ENCODE results near the gene KDM1A.

Gene KDM1A

DNA sequence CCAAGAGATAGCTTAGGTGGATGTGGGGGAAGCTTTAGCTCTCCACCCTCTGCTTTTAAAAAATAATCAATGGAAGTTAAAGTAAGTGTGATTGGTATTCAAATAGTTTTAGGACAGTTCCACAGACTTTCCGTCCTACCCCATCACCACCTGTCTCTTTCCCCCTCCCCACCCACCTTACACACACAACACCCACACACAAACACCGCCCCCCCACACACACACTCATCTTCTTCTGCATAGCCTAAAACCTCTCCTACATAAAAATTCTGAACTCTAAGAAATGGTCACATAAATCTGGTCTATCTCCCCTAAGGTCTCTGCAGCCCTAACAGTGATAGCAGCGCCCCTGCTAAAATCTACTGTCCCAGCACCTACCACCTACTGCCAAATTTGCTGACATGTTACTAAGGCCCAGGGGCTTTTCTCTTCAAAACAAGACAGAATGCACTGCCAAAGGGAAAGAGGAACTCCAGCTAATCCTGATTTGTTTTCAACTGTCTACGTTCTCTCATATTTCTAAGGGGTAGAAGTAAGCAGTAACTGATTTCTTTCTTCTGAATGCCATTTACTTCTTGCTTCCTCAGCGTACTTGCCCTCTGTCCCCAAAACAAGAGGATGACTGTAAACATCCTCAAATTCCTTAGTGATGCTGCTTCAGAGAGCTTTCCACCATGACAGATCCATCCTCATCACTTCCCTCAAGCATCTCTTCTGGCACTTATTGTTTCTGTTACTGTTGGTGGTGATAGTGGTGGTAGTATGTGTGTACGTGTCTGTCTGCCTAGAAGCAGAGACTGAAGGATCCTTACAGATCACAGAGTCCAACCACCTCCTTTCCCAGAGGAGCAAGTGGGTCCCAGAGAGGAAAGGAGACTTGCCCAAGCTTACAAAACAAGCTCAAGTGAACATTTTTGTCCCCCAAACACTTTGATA lies 92.6 kb downstream of the KDM1A start:
- DNase-seq: no peak

DNA sequence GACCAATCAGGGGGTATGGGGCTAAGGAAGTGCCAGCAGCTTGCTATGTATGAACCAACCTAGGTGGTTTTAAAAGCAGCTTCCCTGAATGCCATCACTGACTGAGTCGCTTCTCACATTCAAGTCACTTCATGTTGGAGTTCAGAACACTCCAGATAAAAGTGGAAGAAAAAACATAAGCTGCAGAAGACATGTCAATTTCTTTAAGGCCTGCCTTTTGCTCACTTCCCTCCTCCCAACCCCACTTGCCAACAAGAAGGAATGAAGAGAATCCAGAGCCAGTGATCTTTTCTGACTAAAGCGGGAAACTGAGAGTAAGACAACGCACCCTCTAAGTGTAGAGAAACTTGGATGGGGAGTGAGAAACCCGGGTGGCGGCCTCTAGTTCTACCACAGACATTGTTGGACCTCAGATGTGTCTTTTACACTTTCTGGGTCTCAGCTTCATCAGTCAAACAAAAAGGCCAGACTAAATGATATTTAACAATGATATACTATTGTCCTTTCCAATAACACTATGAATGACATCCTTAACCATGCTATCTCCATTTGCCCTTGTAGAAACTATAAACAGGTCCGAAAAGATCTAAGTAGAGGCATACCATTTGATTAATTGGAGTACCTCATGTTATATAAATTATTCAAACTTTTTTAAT lies 95.3 kb downstream of the KDM1A start:
- no peak for DNase-seq

DNA sequence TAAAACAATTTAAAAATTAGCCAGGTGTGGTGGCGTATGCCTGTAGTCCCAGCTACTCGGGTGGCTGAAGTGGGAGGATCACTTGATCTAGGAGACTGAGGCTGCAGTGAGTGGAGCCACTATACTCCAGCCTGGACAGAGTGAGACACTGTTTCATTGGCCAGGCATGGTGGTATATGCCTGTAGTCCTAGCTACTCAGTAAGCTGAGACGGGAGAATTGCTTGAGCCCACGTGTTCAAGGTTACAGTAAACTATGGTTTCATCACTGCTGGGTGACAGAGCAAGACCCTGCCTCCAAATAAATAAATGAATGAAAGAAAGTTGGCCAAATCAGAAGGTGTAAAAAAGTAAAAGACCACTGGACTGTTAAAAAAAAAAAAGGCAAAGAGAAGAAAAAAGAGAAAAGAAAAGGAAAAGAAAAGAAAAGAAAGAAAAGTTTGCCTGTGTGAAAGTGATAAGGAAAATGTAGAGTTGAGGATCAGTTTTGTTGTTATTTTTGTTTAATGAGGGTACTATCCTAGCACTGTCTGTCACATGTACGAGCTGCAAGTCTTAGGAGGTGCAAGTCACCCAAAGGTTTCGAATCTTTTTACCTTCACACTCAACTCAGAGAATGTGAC lies 97.1 kb downstream of the KDM1A start:
- no peak for DNase-seq

DNA sequence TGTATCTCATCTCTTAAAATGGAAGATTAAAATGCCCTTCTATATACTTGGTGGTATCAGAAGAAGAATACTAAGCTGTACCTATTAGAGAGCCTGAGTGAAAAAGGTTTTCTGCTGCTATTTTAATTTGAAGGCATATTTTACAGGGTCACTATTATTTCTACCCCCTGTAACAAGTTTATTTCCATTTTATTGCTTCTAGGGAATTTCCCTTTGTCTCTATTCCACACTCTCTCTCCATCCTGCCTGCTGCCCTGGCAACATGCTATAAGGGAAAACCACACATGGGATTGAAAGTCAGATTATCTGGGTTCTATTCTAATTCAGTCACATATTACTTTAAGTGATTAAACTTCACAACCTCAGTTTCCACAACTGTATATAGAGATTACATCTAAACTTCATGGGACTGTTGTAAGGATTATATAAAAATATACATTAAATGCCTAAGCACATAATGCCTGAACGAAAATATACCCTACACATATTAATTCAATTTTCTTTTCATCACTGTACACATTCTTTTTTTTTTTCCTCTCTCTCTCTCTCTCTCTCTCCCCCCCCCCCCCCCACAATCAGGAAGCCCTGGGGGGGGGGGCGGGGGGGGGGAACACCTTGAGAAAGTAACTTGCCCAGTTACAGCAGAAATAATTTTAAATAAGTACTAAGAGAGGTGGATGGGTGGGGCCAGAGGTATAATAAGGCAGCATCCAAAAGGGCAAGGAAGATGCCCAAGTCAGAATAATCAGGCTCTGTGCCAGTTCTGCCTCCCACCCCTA lies 97.8 kb downstream of the KDM1A start:
- DNase-seq: no peak

DNA sequence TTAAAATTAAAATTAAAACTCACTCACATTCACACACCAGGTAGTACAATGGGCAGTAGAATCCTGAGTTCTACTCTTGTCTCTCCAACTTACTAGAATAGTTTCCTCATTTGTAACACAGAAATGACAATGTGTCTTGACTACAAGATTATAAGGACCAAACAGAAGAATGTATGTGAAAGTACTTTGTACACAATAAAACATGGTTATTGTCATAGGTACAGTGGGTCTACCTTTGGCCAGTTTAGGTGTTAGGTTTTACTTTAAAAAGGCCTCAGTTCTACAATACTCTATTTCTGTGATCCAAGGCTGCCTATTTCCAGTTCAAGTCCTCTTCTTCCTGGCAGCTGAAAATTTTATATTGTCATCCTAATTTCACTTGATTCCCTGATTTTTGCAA lies 99.1 kb downstream of the KDM1A start:
- no peak for DNase-seq

DNA sequence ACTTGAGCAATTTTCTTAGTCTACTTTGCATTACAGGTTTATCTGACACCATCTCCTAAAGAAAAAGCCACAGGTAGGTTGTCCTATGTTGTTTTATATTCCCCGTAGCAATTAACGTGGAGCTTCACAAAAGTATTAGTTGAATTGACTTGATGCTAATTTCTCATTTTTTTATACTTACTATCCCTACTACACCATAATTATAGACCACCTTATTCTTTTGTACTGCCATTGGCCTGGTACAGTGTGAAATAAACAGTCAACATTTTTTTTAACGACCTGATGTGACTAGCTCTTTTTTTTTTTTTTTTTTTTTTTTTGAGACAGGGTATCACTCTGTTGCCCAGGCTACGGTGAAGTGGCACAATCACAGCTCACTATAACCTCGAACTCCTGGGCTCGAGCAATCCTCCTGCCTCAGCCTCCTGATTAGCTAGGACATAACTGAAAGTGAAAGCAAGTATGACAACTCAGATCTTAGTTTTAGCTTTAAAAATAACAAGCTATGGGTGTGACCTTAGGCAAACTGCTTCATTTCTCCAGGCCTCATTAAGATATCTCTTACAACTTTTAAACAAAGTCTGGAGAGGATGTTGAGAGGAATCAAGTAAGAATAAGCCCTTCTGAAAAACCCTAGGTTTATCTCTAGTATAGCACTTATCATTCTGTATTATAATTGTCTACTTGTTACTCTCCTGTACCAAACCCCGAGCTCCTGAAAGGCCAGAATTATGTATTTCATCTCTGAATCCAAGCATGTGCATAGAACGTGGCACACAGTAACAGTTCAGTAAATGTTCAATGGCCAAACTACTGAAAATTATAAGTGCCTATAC lies 99.9 kb downstream of the KDM1A start:
- peak in 2 of 5 experiments; percentile 59 to 83 for DNase-seq

DNA sequence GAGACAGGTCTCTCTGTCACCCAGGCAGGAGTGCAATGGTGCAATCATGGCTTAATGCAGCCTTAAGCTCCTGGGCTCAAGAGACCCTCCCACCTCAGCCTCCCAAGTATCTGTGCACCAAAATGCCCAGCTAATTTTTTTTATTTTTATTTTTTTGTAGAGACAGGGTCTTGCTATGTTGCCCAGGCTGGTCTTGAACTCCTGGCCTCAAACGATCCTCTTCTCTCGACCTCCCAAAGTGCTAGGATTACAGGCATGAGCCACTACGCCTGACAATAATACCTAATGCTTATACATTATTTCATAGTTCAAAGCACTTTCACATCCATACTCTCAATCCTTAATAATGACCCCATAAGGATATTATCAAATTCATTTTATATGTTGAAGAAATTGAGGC lies 101.1 kb downstream of the KDM1A start:
- DNase-seq: no peak

DNA sequence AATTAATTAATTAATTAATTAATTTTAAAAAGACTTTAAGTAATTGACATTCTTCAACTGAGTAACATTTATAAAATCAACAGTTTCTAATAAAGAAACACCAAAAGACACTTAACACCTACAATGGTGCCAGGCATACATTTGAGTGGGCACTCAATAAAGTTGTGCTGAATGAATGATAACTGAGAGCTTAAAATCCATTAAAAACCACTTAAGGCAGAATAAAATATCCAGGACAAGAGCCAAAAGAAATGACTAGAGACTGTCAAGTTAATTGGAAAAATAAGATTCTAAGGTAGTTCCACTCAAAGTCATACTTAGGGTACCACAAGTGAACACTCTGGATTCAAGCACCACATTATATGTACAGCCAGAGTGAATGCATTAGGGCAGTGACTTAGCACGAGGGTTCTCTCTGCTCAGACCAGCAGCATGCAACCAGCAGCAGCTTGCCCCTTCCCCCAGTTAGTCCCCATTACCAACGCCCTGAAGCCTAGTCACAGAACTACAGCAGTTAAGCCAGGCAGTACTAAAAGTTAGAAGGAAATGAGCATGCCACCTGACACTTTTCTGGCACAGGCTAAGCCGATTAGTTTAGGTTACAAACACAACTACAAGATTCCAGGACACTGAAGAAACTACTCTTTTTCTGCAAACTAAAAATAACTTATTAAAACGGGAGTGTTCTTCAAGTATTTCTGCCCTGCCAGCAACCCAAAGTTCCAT lies 102.9 kb downstream of the KDM1A start:
- DNase-seq: no peak

DNA sequence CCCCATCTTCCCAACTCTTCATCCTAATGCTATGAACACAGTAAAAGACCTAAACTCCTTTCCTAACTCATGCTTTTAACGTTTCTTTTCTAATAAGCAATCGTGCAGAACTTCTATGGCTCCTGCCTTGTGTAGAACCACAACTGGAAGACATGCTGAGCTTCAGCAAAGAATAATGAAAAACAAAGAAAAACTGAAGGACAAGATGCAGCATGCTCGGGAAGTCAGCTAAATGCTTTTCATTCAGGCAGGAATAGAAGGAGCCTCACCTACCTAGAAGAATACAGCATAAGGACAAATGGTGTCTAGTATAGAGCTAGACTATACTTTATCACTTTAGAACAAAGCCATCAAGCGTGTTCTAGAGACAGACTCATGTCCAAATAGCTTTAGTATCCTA lies 103.5 kb downstream of the KDM1A start:
- DNase-seq: no peak

DNA sequence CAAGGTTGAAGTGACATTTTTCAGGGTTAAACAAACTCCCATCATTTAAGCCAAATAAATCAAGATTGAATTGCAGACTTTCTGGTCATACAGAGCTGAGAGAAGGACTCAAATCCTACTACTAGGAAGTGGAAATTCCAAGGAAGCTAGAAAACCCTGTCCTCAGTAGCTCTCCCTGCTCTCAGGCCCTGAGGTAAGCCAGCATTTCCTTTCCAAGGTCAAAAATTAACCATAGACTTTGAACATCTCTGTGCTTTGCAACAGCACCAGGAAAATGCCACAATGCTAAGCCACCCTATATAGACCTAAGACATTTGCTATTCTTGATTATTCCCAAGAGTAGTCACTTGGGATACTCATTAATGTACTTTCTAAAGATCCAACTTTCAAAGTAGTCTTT lies 104.3 kb downstream of the KDM1A start:
- no peak for DNase-seq

DNA sequence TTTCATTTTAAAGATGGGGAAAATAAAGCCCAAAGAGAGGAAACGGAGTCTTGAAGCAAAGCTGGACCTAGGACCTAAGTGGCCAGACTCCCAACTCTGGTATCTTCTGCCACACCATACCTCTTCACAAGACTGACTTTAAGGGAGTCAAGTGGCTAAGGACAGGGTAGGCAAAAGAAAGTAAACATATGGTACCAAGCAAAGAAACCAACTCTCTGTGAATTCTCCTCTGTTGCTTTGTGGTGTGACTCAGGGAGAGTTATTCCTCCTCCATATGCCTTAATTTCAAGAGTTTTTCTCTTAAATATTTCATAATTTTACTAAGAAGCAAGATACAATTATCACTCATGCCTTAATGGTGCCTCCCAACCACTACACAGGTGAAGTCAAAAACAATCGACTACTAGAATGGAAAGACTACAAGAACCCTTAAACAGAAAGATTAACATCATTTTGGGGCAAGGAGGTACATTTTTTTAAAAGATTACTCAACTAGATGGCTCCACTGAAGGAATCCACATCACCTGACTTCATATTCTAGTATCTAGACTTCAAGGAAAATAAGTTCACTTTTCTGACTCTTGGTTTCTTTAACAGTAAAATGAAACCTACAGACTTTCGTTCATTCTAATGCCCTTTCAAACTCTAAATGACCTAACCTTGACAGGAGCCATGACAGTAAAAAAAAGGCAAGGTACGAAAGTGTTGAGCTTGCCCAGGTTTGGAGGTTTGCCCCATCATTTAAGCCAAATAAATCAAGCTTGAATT lies 105.2 kb downstream of the KDM1A start:
- DNase-seq: no peak

DNA sequence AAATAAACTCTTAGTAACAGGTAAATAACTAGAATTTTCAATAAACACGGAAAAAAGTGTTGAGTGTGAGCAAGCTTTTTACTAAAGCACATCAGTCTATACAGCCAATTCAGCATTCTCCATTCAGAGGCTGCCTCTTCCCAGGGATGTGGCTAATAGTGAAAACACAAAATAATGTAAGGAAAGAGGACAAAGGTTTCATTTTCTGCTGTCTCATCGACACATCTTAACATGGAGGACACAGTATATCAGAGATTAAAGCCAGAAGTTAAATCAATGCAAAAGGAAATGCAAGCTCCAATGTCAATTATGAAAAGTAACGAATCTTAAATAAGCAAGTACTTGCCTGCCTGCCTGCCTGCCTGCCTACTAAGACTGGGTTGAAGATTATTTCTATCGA lies 106.2 kb downstream of the KDM1A start:
- no peak for DNase-seq

DNA sequence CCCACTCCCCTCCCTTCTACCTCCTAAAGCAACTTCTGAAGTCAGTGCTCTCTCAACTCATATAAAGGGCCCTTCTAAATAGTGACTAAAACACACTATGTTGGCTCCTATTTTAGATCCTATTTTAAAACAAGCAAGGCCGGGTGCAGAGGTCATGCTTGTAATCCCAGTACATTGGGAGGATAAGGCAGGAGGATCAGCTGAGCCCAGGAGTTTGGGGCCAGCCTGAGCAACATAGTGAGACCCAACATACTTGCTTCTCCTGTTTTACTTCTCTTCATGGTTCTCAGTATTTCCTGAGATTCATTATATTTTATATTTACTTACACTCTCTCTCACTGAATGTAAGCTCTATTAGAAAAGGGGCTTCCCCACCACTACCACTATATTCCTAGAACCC lies 106.9 kb downstream of the KDM1A start:
- DNase-seq: no peak

DNA sequence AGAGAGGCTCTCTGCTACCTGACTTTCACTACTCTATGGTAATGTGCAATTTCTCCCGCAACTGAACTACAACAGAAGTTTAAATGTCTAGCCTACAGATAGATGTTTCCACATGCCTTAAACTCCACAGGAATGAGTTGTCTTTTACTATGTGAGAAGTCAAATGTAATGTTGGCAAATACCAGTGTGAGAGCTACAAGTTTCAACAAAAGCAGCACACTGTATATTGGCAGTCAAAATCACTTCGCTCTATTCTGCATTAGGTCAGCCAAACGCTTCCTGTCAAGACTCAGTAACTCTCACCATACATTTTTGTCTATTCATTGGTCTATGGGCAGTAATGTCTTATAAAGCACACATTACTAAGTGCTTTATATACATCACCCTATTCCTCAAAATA lies 107.5 kb downstream of the KDM1A start:
- no peak for DNase-seq

DNA sequence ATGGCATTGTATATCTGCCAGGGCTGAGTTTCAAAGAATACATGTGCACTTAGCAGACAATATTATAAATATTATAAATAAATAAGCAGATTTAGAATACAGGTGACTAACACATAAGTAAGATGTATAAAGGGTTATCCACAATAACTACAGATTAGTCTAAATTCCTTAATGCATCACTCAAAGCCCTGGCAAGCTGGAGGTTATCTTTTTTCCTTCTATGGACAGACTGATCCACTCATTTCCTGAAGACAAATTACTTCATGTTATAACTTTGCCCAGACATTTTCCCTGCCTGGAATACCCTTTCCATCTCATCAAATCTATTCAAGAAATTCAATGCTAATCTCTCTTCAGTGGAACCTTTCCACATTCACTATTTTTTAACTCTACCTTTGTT lies 110.6 kb downstream of the KDM1A start:
- no peak for DNase-seq

DNA sequence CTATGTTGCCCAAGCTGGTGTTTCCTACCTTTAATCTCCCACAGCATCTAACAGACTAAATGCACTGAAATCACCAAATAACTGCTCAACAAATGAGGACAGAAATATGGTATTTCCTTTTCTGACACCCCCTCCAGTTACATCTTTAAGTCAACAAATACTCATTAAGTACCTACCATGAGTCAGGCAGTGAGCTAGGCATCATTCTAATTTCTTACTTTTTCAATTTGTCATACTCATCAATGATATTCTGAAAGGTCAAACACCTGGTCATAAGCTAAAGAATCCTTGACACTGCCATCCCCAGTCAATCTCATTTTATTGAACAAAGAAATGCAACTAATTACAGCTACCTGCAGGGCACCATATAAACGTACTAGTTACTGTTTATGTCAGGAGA lies 112.8 kb downstream of the KDM1A start:
- no peak for DNase-seq
